Gastroesophageal sphincter (tissue), 3 donors: ENCODE results near the gene BAG3.

Experiments used
- EP300 ChIP-seq: sonication (generic); formaldehyde crosslinking; IDR thresholded peaks from one replicate; pipeline ENCODE4 v1.6.1; 2017; ENCODE audit warnings: antibody characterized with exemption, mild to moderate bottlenecking
- POLR2A ChIP-seq, 2 donors: fragments of 450-650 bp; IDR thresholded peaks; one replicate each; pipeline ENCODE4 v1.6.1; 2017; ENCODE audit warnings: antibody characterized with exemption in 2 of 2, mild to moderate bottlenecking in 2 of 2, moderate library complexity in 1 of 2
- POLR2AphosphoS5 ChIP-seq: sonication (generic); formaldehyde crosslinking; IDR thresholded peaks from one replicate; pipeline ENCODE4 v1.6.1; 2017; ENCODE audit warnings: antibody characterized with exemption
- TF ChIP-seq, protein P1 (sequence below), 4 experiments: fragments of 200-600 bp in 2 of 4; fragments of 450-650 bp in 2 of 4; sonication (generic) in 1 of 4; IDR thresholded peaks; one replicate each; pipeline ENCODE4 v1.5.1; 2017 to 2019; ENCODE audit warnings: antibody characterized with exemption in 4 of 4, mild to moderate bottlenecking in 2 of 4, moderate library complexity in 2 of 4

DNA sequence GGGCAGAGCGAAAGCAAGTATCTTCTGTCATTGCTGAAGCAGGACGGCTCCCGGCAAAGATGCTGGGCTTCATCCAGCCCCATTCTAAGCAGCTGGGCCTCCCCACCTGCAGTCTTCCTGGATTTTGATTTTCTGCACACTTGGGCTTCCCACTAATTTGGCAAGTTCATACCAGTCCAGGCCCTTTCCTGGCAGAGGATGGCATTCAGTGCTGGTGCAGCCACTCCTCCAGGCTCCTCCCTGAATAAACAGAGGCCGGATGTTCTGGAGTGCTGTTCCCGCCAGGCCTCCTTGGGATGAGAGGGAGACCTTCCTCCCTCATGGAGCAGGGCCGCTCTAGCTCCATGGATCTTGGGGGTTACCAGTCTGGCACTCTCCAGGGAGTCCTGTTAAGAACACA, 3.4 kb downstream of the BAG3 start:
- TF ChIP-seq, protein P1, sequence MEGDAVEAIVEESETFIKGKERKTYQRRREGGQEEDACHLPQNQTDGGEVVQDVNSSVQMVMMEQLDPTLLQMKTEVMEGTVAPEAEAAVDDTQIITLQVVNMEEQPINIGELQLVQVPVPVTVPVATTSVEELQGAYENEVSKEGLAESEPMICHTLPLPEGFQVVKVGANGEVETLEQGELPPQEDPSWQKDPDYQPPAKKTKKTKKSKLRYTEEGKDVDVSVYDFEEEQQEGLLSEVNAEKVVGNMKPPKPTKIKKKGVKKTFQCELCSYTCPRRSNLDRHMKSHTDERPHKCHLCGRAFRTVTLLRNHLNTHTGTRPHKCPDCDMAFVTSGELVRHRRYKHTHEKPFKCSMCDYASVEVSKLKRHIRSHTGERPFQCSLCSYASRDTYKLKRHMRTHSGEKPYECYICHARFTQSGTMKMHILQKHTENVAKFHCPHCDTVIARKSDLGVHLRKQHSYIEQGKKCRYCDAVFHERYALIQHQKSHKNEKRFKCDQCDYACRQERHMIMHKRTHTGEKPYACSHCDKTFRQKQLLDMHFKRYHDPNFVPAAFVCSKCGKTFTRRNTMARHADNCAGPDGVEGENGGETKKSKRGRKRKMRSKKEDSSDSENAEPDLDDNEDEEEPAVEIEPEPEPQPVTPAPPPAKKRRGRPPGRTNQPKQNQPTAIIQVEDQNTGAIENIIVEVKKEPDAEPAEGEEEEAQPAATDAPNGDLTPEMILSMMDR (IDR thresholded peaks at IDR 0.05) = no peak
- TF ChIP-seq POLR2A (IDR thresholded peaks at IDR 0.05) = no peak
- peak; percentile 89 for TF ChIP-seq POLR2AphosphoS5
- TF ChIP-seq EP300 = no peak
